Fibroblast of peridontal ligament (primary cell): ENCODE measurements around the gene ONECUT2.
"Not testable (repeated sequence)": the region's sequence is repeated elsewhere in the genome, so short reads cannot be mapped to it uniquely, and the experiment has no call there.

Experiments used
- DNase-seq: peaks from one replicate; pipeline ENCODE4 v3.0.0-alpha.2; 2010; ENCODE audit errors: extremely low read depth

ONECUT2 gene

GRCh38 chr18:57434536-57435494 lies at the start of gene ONECUT2:
Gene ONECUT2 (plus strand): TSS chr18:57435374. CDS start chr18:57435717, 343 bp downstream.
- peak; percentile 63 for DNase-seq

GRCh38 chr18:57389271-57389670 lies 45.9 kb upstream of the ONECUT2 start:
- no peak for DNase-seq

- no peak for DNase-seq
Observed at GRCh38 chr18:57390044-57390443, 45.1 kb upstream of the ONECUT2 start.

GRCh38 chr18:57394749-57395148 lies 40.4 kb upstream of the ONECUT2 start:
- not testable (repeated sequence) for DNase-seq

- not testable (repeated sequence) for DNase-seq
Observed at GRCh38 chr18:57396831-57397230, 38.3 kb upstream of the ONECUT2 start.

GRCh38 chr18:57397440-57398132 lies 37.6 kb upstream of the ONECUT2 start:
- DNase-seq: peak; percentile 45

- no peak for DNase-seq
Observed at GRCh38 chr18:57404345-57404744, 30.8 kb upstream of the ONECUT2 start.

- DNase-seq: no peak
Observed at GRCh38 chr18:57409650-57410049, 25.5 kb upstream of the ONECUT2 start.

- no peak for DNase-seq
Observed at GRCh38 chr18:57410749-57411148, 24.4 kb upstream of the ONECUT2 start.

- no peak for DNase-seq
Observed at GRCh38 chr18:57416542-57416941, 18.6 kb upstream of the ONECUT2 start.

GRCh38 chr18:57422313-57422872 lies 12.8 kb upstream of the ONECUT2 start:
- no peak for DNase-seq

GRCh38 chr18:57423821-57424220 lies 11.4 kb upstream of the ONECUT2 start:
- no peak for DNase-seq

GRCh38 chr18:57425096-57425495 lies 10.1 kb upstream of the ONECUT2 start:
- DNase-seq: no peak

GRCh38 chr18:57426187-57426586 lies 9.0 kb upstream of the ONECUT2 start:
- no peak for DNase-seq

GRCh38 chr18:57427429-57428201 lies 7.6 kb upstream of the ONECUT2 start:
- no peak for DNase-seq

GRCh38 chr18:57428221-57429150 lies 6.7 kb upstream of the ONECUT2 start:
- no peak for DNase-seq

- DNase-seq: peak; percentile 4
Observed at GRCh38 chr18:57429167-57430078, 5.8 kb upstream of the ONECUT2 start.

- no peak for DNase-seq
Observed at GRCh38 chr18:57430079-57431001, 4.8 kb upstream of the ONECUT2 start.
